Activated T-helper 2 cell treated with anti-CD3 and anti-CD28 coated beads, Interferon-gamma antibody, Interleukin-2, Interleukin-4, amounts not matched to agents 10 μg/mL and 5 μg/mL and 100 μg/mL, durations not matched to agents 14 hours and 24 hours and 36 hours (primary cell): ENCODE measurements around the gene GPX4. TPM values are rescaled to one million over a fixed set of nuclear protein-coding genes. Genes with fewer than 3 reads are reported as not detected.

Experiments used
- DNase-seq: peaks from one replicate; pipeline ENCODE4 v3.0.0; 2021; ENCODE audit warnings: low spot score
- H3K27ac Mint-ChIP-seq: one replicate; pipeline ENCODE4 v1.8.0; 2021; ENCODE audit warnings: mixed read lengths
- H3K27me3 Mint-ChIP-seq: one replicate; pipeline ENCODE4 v1.8.0; 2021; ENCODE audit warnings: low read depth, mixed read lengths
- H3K36me3 Mint-ChIP-seq: one replicate; pipeline ENCODE4 v1.8.0; 2021; ENCODE audit warnings: low read depth, mixed read lengths
- H3K4me1 Mint-ChIP-seq: one replicate; pipeline ENCODE4 v1.8.0; 2021; ENCODE audit warnings: low read depth, mixed read lengths
- H3K4me3 Mint-ChIP-seq: one replicate; pipeline ENCODE4 v1.8.0; 2021; ENCODE audit warnings: low read depth, mild to moderate bottlenecking, moderate library complexity, mixed read lengths
- H3K9me3 Mint-ChIP-seq: one replicate; pipeline ENCODE4 v1.8.0; 2021; ENCODE audit warnings: mixed read lengths
- intact Hi-C: fragments of 100-400 bp; cut with micrococcal nuclease; formaldehyde crosslinking; loops from one replicate; pipeline ENCODE4 v1.15.1; 2023
- total RNA-seq: library from RNA; stranded (reverse); gene quantifications from 2 replicates; pipeline ENCODE4 v1.2.3, GENCODE V29; 2022

GPX4 gene
- total RNA-seq, 1 donor from 2014 or later, result 257 TPM

DNA sequence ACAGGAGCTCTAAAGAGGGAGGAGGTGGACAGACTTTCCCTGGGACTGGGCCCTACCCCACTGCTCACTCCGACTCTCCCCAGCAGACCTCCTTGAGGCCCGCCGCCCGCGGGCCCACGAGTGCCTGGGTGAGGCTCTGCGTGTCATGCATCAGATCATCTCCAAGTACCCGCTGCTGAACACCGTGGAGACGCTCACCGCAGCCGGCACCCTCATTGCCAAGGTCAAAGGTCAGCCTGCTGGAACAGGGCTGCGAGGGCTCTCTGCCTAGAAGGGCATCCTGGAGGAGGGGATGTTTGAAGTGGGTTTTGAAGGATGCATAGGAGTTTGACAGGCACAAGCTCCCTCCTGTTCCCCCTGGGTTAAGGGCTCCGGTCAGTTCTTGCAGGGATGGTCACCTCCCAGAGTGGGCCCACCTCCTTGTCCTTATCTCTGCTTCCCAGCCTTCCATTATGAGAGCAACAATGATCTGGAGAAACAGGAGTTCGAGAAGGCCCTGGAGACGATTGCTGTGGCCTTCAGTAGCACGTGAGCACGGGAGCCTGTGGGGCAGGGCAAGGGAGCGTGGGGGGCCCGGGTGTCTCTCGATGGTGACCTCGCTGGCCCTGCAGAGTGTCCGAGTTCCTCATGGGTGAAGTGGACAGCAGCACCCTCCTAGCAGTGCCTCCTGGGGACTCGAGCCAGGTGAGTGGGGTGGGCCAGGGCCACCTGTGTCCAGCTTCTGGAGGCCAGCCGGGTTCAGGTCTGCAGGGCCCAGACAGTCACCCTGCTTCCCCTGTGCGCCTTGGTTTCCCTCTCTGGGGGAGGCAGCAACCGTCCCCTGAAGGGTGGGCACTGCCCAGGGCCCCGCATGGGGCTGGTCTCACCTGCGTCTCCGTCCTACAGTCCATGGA lies 30.5 kb upstream of the GPX4 start:
- peaks cover 66% of the 10 kb centered on the region for H3K36me3 Mint-ChIP-seq
- H3K9me3 Mint-ChIP-seq, result no peaks in the 10 kb centered on the region
- H3K4me3 Mint-ChIP-seq, result peak overlapping the region; percentile 13
- no peak for DNase-seq
- peaks cover 49% of the 10 kb centered on the region for H3K4me1 Mint-ChIP-seq
- no peaks in the 10 kb centered on the region for H3K27me3 Mint-ChIP-seq
- H3K27ac Mint-ChIP-seq, result peak overlapping the region; percentile 12
- intact Hi-C loops, result no loop called here

DNA sequence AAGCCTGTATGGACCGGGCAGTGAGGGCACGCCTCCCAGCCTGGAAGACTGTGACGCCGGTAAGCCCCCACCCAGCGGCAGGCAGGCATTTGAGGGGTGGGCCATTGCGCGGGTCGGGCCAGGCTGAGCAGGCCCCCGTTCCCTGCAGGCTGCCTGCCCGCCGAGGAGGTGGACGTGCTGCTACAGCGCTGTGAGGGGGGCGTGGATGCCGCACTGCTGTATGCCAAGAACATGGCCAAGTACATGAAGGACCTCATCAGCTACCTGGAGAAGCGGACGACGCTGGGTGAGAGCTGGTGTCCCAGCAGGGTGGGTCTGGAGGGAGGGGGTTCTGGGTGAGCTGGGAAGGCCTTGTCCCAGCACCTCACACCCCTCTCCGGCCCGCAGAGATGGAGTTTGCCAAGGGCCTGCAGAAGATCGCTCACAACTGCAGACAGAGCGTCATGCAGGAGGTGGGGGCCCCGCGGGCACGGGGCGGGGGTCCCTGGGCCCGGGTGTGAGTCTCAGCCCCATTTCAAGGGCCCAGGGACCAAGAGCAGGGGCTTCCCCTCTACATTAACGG lies 29.8 kb upstream of the GPX4 start:
- Mint-ChIP-seq H3K9me3 (no peaks in the 10 kb centered on the region), H3K27me3 (no peaks in the 10 kb centered on the region), H3K27ac (peak overlapping the region; percentile 60), H3K36me3 (peaks cover 64% of the 10 kb centered on the region), H3K4me1 (peaks cover 46% of the 10 kb centered on the region), H3K4me3 (peak overlapping the region; percentile 55)
- intact Hi-C loops, result no loop called here
- no peak for DNase-seq

DNA sequence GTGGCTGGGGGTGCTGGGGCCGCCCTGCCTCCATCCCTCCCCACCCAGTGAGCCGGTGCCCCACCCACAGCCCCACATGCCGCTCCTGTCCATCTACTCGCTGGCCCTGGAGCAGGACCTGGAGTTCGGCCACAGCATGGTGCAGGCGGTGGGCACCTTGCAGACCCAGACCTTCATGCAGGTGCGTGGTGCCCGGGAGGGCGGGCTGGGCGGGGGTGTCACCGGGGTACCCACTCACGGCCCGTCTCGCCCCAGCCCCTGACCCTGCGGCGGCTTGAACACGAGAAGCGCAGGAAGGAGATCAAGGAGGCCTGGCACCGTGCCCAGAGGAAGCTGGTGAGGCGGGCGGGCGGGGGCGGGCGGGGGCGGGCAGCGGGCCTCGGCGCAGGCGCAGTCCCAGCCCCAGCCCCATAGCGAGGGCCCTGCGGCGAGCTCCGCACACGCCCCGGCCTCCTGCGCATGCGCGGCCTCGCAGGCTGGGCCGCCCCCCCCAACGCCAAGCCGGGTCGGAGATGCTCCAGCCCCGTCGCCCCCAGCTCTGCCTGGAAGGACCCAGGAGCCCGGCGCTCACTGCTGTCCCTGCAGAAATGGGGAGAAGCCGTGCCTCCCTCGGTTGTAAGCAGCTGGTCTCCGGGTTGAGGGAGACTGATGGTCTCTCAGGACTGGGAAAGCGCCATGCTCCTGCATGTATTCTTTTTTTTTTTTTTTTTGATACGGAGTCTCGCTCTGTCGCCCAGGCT lies 29.1 kb upstream of the GPX4 start:
- intact Hi-C loops, result loop anchor here (5.0 kb wide), 2 partner anchors 58 to 442 kb away; partner anchors contain the start of gene POLRMT
- Mint-ChIP-seq H3K9me3 (no peaks in the 10 kb centered on the region), H3K4me3 (peak overlapping the region; percentile 72), H3K27me3 (no peaks in the 10 kb centered on the region), H3K36me3 (peaks cover 62% of the 10 kb centered on the region), H3K4me1 (peaks cover 40% of the 10 kb centered on the region), H3K27ac (peak overlapping the region; percentile 91)
- peak; percentile 76 for DNase-seq

DNA sequence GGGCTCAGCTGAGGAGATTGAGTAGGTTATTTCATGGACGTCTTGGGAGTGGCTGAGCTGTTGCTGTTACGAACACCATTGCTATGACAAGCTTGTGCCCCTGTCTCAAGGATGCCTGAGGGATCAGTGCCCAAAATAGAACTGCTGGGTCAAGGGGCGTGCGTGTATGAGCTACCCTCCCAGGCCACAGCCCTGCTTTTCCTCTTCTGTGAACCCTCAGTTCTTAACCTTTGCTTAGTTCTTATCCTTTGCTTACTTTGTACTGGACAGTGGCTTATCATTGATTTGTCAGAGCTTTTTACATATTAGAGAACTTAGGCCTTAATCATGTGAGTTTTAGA lies 27.8 kb upstream of the GPX4 start:
- Mint-ChIP-seq H3K27me3 (no peaks in the 10 kb centered on the region), H3K36me3 (peaks cover 75% of the 10 kb centered on the region), H3K4me1 (peaks cover 43% of the 10 kb centered on the region), H3K9me3 (no peaks in the 10 kb centered on the region), H3K27ac (peak overlapping the region; percentile 91), H3K4me3 (peak overlapping the region; percentile 72)
- no peak for DNase-seq
- intact Hi-C loops, result loop anchor here (2.0 to 5.0 kb wide), 3 partner anchors 37 to 444 kb away; partner anchors contain the start of gene POLRMT

DNA sequence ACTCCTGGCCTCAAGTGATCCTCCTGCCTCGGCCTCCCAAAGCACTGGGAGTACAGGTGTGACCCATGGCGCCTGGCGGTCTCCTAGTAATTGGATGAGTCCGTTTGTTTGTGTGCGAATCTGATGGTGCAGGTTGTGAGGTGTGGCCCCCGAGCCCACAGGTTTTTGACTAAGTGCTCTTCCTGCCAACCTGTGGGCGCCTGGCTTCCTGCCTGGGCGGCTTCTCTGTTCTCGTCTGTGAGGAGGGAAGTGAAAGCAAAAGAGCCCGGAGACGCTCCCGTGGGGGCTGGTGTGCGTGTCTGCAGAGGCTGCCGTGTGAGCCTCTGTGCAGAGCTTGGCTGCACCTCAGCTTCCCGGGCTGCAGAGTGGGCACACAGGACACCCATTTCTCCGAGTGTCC lies 26.8 kb upstream of the GPX4 start:
- H3K9me3 Mint-ChIP-seq, result no peaks in the 10 kb centered on the region
- H3K27ac Mint-ChIP-seq, result peak overlapping the region; percentile 78
- peaks cover 79% of the 10 kb centered on the region for H3K36me3 Mint-ChIP-seq
- no peaks in the 10 kb centered on the region for H3K27me3 Mint-ChIP-seq
- H3K4me1 Mint-ChIP-seq, result peaks cover 42% of the 10 kb centered on the region
- peak overlapping the region; percentile 75 for H3K4me3 Mint-ChIP-seq
- peak; percentile 95 for DNase-seq
- intact Hi-C loops, result loop anchor here (1.0 to 5.0 kb wide), 5 partner anchors 8 to 445 kb away; partner anchors contain the start of gene POLRMT

DNA sequence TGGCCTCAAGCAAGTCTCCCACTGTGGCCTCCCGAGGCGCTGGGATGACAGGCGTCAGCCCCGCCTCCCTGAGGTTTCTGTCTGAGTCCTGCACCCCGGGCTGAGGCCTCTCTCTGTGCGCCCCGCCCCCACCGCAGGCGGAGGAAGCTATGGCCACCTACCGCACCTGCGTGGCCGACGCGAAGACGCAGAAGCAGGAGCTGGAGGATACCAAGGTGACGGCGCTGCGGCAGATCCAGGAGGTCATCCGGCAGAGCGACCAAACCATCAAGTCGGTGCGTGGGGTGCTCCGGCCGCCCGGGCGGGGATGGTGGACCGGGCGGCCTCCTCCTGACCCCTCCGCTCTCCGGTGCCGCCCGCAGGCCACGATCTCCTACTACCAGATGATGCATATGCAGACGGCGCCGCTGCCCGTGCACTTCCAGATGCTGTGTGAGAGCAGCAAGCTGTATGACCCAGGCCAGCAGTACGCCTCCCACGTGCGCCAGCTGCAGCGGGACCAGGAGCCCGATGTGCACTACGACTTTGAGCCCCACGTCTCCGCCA lies 24.2 kb upstream of the GPX4 start:
- H3K36me3 Mint-ChIP-seq, result peaks cover 79% of the 10 kb centered on the region
- H3K9me3 Mint-ChIP-seq, result no peaks in the 10 kb centered on the region
- DNase-seq, result peak; percentile 73
- H3K27me3 Mint-ChIP-seq, result no peaks in the 10 kb centered on the region
- intact Hi-C loops, result loop anchor here (5.0 to 10.0 kb wide), 3 partner anchors 53 to 447 kb away; partner anchors contain the start of genes ARID3A and POLRMT
- peaks cover 28% of the 10 kb centered on the region for H3K4me1 Mint-ChIP-seq
- peak overlapping the region; percentile 39 for H3K4me3 Mint-ChIP-seq
- H3K27ac Mint-ChIP-seq, result no peak overlapping the region

DNA sequence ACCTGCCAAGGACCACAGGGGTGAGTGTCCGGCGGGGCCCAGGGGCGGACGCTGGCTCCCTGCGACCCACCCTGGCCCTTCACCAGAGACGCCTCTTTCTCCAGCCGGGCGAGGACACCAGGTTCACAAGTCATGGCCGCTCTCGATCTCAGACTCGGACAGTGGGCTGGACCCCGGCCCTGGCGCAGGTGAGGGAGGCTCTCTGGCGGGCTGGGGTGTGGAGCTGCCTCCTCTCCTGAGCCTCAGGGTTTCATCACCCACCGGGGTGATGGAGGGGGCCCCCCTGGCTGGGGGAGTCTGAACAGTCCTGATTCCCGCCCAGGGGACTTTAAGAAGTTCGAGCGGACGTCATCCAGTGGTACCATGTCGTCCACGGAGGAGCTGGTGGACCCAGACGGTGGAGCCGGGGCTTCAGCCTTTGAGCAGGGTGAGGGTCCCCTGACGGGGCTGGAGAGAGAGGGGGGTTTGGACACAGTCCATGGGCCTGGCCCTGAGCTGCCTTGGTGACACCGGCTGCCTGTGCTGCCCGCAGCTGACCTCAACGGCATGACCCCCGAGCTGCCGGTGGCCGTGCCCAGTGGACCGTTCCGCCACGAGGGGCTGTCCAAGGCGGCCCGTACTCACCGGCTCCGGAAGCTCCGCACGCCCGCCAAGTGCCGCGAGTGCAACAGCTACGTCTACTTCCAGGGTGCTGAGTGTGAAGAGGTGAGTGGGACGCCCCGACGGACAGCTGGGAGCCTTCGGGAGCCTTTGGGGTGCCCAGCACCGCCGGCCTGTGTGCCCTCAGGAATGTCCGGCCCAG lies 23.2 kb upstream of the GPX4 start:
- Mint-ChIP-seq H3K27ac (no peak overlapping the region), H3K27me3 (no peaks in the 10 kb centered on the region), H3K9me3 (no peaks in the 10 kb centered on the region), H3K4me3 (no peak overlapping the region), H3K36me3 (peaks cover 84% of the 10 kb centered on the region), H3K4me1 (peaks cover 23% of the 10 kb centered on the region)
- DNase-seq, result no peak
- intact Hi-C loops, result loop anchor here (10.0 kb wide), 1 partner anchor 156 kb away; the partner anchor contains the start of gene ARID3A

DNA sequence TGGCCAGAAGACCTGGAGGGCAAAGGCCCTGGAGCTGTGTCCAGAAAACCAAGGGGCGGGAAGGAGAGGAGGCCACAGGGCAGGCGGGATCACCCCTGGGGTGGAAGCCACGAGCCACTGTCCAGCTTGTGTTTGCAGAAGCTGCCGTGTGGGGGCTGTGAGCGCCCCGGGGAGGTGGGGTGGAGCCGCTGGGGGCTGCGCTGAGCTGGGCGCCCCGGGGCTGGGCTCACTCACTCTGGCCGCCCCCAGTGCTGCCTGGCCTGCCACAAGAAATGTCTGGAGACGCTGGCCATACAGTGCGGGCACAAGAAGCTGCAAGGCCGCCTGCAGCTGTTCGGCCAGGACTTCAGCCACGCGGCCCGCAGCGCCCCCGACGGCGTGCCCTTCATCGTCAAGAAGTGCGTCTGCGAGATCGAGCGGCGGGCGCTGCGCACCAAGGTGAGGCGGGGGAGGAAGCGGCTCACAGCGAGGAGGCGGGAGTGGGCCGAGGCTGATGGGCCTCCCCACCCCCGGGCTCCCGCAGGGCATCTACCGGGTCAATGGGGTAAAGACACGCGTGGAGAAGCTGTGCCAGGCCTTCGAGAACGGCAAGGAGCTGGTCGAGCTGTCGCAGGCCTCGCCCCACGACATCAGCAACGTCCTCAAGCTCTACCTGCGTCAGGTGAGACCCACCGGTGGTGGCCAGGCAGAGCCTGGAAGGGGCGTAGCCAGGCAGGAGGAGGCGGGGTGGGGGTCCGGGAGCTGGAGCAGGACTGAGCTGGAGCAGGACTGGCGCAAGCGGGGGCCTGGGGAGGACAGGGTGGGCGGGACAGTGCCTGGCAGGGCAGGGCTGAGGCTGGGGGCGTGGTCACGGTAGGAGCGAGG lies 22.3 kb upstream of the GPX4 start:
- peaks cover 81% of the 10 kb centered on the region for H3K36me3 Mint-ChIP-seq
- peaks cover 16% of the 10 kb centered on the region for H3K4me1 Mint-ChIP-seq
- no peak overlapping the region for H3K4me3 Mint-ChIP-seq
- H3K9me3 Mint-ChIP-seq, result no peaks in the 10 kb centered on the region
- peak overlapping the region; percentile 65 for H3K27ac Mint-ChIP-seq
- DNase-seq, result no peak
- intact Hi-C loops, result loop anchor here (10.0 kb wide), 1 partner anchor 157 kb away; the partner anchor contains the start of gene ARID3A
- H3K27me3 Mint-ChIP-seq, result no peaks in the 10 kb centered on the region

DNA sequence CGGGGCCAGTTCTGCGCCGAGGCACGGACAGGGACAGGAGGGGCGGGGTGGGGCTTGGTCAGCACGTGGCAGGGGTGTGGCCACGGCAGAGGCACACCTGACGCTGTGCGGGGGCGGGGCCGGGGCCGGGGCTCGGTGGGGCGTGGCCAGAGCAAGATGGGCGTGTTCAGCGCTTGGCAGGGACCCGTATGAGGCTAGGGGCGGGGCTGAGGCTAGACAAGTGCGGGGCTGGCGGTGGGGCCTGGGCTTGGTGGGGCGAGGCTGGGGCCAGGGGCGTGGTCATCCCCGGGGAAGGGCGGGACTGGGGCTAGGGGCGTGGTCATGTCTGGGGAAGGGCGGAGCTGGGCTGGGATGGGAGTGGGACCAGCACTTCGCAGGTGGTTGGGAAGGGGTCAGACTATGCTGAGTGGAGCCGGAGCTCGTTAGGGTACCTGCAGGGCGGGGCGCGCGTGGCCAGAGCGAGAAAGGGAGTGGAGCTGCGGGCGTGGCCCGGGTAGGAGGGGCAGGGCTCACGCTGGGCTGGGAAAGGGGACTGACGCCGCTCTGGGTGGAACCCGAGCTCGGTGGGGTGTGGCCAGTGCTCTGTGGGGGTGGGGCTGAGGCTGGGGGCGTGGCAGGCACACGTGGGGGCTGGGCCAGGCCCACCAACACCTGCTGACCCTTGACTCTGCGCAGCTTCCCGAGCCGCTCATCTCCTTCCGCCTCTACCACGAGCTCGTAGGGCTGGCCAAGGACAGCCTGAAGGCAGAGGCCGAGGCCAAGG lies 21.4 kb upstream of the GPX4 start:
- no peak overlapping the region for H3K27ac Mint-ChIP-seq
- H3K4me1 Mint-ChIP-seq, result peaks cover 11% of the 10 kb centered on the region
- peak; percentile 79 for DNase-seq
- no peaks in the 10 kb centered on the region for H3K9me3 Mint-ChIP-seq
- no peaks in the 10 kb centered on the region for H3K27me3 Mint-ChIP-seq
- H3K4me3 Mint-ChIP-seq, result no peak overlapping the region
- H3K36me3 Mint-ChIP-seq, result peaks cover 76% of the 10 kb centered on the region
- intact Hi-C loops, result loop anchor here (10.0 kb wide), 1 partner anchor 158 kb away; the partner anchor contains the start of gene ARID3A

DNA sequence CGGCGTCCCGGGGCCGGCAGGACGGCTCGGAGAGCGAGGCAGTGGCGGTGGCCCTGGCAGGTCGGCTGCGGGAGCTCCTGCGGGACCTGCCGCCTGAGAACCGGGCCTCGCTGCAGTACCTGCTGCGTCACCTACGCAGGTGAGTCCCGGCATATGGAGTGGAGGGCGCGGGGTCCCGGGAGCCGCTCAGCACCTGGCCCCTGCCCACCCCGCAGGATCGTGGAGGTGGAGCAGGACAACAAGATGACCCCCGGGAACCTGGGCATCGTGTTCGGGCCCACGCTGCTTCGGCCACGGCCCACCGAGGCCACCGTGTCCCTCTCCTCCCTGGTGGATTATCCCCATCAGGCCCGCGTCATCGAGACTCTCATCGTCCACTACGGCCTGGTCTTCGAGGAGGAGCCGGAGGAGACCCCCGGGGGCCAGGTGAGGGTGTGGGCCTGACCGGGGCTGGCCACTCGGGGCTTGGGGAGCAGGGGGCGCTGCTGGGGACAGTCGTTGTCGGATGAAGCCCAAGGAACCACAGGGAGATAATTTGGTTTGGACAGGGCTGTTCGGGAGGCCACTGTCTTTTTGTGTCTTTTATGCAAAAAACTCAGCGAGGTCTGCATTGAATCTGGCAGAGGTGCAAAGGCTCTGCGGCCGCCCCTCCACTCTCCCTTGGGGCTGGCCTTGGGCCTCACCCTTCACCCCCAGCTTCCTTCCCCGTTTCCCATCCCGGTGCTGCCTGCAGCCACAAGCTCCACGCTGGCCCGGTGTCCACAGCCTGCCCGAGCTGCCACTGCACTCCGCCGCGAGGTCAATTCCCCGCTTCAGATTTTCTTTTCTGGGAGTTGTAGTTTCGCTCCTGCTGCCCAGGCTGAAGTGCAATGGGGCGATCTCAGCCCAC lies 20.6 kb upstream of the GPX4 start:
- intact Hi-C loops, result loop anchor here (10.0 kb wide), 1 partner anchor 158 kb away; the partner anchor contains the start of gene ARID3A
- H3K27me3 Mint-ChIP-seq, result no peaks in the 10 kb centered on the region
- no peak overlapping the region for H3K4me3 Mint-ChIP-seq
- no peak for DNase-seq
- H3K4me1 Mint-ChIP-seq, result peaks cover 15% of the 10 kb centered on the region
- H3K36me3 Mint-ChIP-seq, result peaks cover 76% of the 10 kb centered on the region
- no peaks in the 10 kb centered on the region for H3K9me3 Mint-ChIP-seq
- no peak overlapping the region for H3K27ac Mint-ChIP-seq
